ENCODE data around the gene WNT6.
"Not testable (repeated sequence)": the region's sequence is repeated elsewhere in the genome, so short reads cannot be mapped to it uniquely, and the experiment has no call there.

WNT6 gene

GRCh38 chr2:218830526-218831306 is 28.9 kb upstream of the WNT6 start:
- no peak overlapping the region for H3K9ac ChIP-seq (ENCODE audit: low read length)

DNA sequence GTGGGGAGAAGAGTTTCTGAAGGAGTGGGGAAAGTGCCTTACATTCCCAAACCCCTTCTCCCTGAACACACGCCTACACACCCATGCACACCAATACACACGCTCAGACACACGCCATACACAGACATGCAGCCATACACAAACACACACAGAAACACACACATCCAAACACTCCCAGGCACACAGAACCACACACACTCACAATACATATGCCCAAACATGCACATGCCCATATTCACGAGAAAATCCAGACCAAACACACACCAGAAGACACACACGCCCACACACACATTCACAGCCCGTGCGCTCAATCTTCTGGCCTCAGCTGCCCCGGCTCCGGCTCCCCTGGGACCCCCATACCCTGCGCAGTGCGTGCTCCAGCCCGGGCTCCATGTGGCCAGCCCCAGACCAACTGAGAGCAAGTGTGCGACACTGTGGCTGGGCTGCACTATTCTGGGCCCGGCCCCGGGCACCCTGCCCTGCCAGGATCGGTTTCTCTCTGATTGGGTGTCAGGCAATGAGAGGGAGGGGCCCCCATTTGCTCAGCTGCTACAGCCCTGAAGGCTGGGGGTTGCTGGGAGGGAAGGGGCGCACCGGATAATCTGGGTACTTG is 28.1 kb upstream of the WNT6 start, which contains the start of gene PRKAG3:
PRKAG3 (minus strand) TSS at position 426 of the 613 bp plus-strand sequence.
- no peak within 1 kb of the TSS for H3K9ac ChIP-seq (ENCODE audit: low read length)
- H3K36me3 ChIP-seq (ENCODE audit: control insufficient read depth, insufficient read depth, low read length), result no peaks in the 10 kb centered on the region
- no peaks in the 10 kb centered on the region; the same call in 1 of the 2 replicates for H3K4me1 ChIP-seq (ENCODE audit: control insufficient read depth, insufficient read depth, low read length)
- no peak within 1 kb of the TSS for H3K4me3 ChIP-seq (ENCODE audit: low read depth, low read length)
- no peak within 1 kb of the TSS for H3K27ac ChIP-seq (ENCODE audit: low read depth, low read length)
- H3K9me3 ChIP-seq (ENCODE audit: control insufficient read depth, insufficient read depth, low read depth, low read length), result no peaks in the 10 kb centered on the region
- peaks cover 13% of the 10 kb centered on the region; the same call in 1 of the 2 replicates for H3K27me3 ChIP-seq (ENCODE audit: control insufficient read depth, insufficient read depth, low read length)

More at GRCh38 chr2:218830526-218831306, 28.9 kb upstream of the WNT6 start:
- Histone ChIP-seq H3K27ac (ENCODE audit: low read depth, low read length) (no peak overlapping the region), H3K4me3 (ENCODE audit: low read depth, low read length) (no peak overlapping the region), H3K4me1 (ENCODE audit: control insufficient read depth, insufficient read depth, low read length) (no peaks in the 10 kb centered on the region; the same call in 1 of the 2 replicates), H3K9me3 (ENCODE audit: control insufficient read depth, insufficient read depth, low read depth, low read length) (no peaks in the 10 kb centered on the region), H3K36me3 (ENCODE audit: control insufficient read depth, insufficient read depth, low read length) (no peaks in the 10 kb centered on the region), H3K27me3 (ENCODE audit: control insufficient read depth, insufficient read depth, low read length) (peaks cover 13% of the 10 kb centered on the region; the same call in 1 of the 2 replicates)

- H3K27ac ChIP-seq (ENCODE audit: low read depth, low read length), result no peak overlapping the region
- no peak overlapping the region for H3K4me3 ChIP-seq (ENCODE audit: low read depth, low read length)
- no peaks in the 10 kb centered on the region; the same call in 1 of the 2 replicates for H3K4me1 ChIP-seq (ENCODE audit: control insufficient read depth, insufficient read depth, low read length)
- no peak overlapping the region for H3K9ac ChIP-seq (ENCODE audit: low read length)
- H3K27me3 ChIP-seq (ENCODE audit: control insufficient read depth, insufficient read depth, low read length), result peaks cover 13% of the 10 kb centered on the region; the same call in 1 of the 2 replicates
- H3K9me3 ChIP-seq (ENCODE audit: control insufficient read depth, insufficient read depth, low read depth, low read length), result no peaks in the 10 kb centered on the region
- H3K36me3 ChIP-seq (ENCODE audit: control insufficient read depth, insufficient read depth, low read length), result no peaks in the 10 kb centered on the region
Observed at GRCh38 chr2:218832081-218832480, 27.5 kb upstream of the WNT6 start.

- Histone ChIP-seq H3K9me3 (ENCODE audit: control insufficient read depth, insufficient read depth, low read depth, low read length) (no peaks in the 10 kb centered on the region), H3K27ac (ENCODE audit: low read depth, low read length) (no peak overlapping the region), H3K27me3 (ENCODE audit: control insufficient read depth, insufficient read depth, low read length) (peaks cover 13% of the 10 kb centered on the region; the same call in 1 of the 2 replicates), H3K4me3 (ENCODE audit: low read depth, low read length) (no peak overlapping the region), H3K4me1 (ENCODE audit: control insufficient read depth, insufficient read depth, low read length) (no peaks in the 10 kb centered on the region; the same call in 1 of the 2 replicates), H3K9ac (ENCODE audit: low read length) (no peak overlapping the region), H3K36me3 (ENCODE audit: control insufficient read depth, insufficient read depth, low read length) (no peaks in the 10 kb centered on the region)
Observed at GRCh38 chr2:218832520-218832919, 27.1 kb upstream of the WNT6 start.

GRCh38 chr2:218833023-218833609 is 26.5 kb upstream of the WNT6 start:
- no peak overlapping the region for H3K27ac ChIP-seq (ENCODE audit: low read depth, low read length)
- H3K9me3 ChIP-seq (ENCODE audit: control insufficient read depth, insufficient read depth, low read depth, low read length), result no peaks in the 10 kb centered on the region
- H3K4me1 ChIP-seq (ENCODE audit: control insufficient read depth, insufficient read depth, low read length), result no peaks in the 10 kb centered on the region; the same call in 1 of the 2 replicates
- H3K9ac ChIP-seq (ENCODE audit: low read length), result no peak overlapping the region
- H3K4me3 ChIP-seq (ENCODE audit: low read depth, low read length), result no peak overlapping the region
- H3K27me3 ChIP-seq (ENCODE audit: control insufficient read depth, insufficient read depth, low read length), result peaks cover 13% of the 10 kb centered on the region; the same call in 1 of the 2 replicates
- H3K36me3 ChIP-seq (ENCODE audit: control insufficient read depth, insufficient read depth, low read length), result no peaks in the 10 kb centered on the region

- no peaks in the 10 kb centered on the region; the same call in 1 of the 2 replicates for H3K4me1 ChIP-seq (ENCODE audit: control insufficient read depth, insufficient read depth, low read length)
- H3K27ac ChIP-seq (ENCODE audit: low read depth, low read length), result no peak overlapping the region
- H3K9me3 ChIP-seq (ENCODE audit: control insufficient read depth, insufficient read depth, low read depth, low read length), result no peaks in the 10 kb centered on the region
- H3K27me3 ChIP-seq (ENCODE audit: control insufficient read depth, insufficient read depth, low read length), result peaks cover 15% of the 10 kb centered on the region; the same call in 1 of the 2 replicates
- H3K36me3 ChIP-seq (ENCODE audit: control insufficient read depth, insufficient read depth, low read length), result no peaks in the 10 kb centered on the region
- no peak overlapping the region for H3K4me3 ChIP-seq (ENCODE audit: low read depth, low read length)
- H3K9ac ChIP-seq (ENCODE audit: low read length), result no peak overlapping the region
Observed at GRCh38 chr2:218834685-218835084, 24.9 kb upstream of the WNT6 start.

GRCh38 chr2:218837495-218837894 is 22.1 kb upstream of the WNT6 start:
- no peak overlapping the region for H3K4me3 ChIP-seq (ENCODE audit: low read depth, low read length)
- H3K9me3 ChIP-seq (ENCODE audit: control insufficient read depth, insufficient read depth, low read depth, low read length), result no peaks in the 10 kb centered on the region
- no peaks in the 10 kb centered on the region; the same call in 1 of the 2 replicates for H3K4me1 ChIP-seq (ENCODE audit: control insufficient read depth, insufficient read depth, low read length)
- no peak overlapping the region for H3K27ac ChIP-seq (ENCODE audit: low read depth, low read length)
- H3K36me3 ChIP-seq (ENCODE audit: control insufficient read depth, insufficient read depth, low read length), result no peaks in the 10 kb centered on the region
- peaks cover 9% of the 10 kb centered on the region; the same call in 1 of the 2 replicates for H3K27me3 ChIP-seq (ENCODE audit: control insufficient read depth, insufficient read depth, low read length)
- no peak overlapping the region for H3K9ac ChIP-seq (ENCODE audit: low read length)

DNA sequence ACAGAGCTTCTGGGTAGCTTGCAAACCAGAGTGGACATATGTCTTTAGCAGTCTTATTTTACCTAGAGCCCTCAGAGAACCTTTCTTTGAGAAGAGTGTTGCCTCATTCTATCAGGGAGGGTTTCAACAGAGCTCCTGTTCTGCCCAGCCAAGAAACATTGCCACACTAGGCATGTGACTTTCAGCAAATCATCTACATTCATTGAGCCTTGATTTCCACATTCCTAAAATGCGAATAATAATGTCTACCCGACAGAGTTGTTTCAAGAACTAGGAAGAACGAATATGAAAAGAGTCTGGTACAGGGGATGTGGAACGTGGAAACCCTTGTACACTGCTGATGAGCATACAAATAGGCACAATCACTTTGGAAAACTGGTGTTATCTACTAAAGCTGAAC is 20.2 kb upstream of the WNT6 start:
- Histone ChIP-seq H3K9me3 (ENCODE audit: control insufficient read depth, insufficient read depth, low read depth, low read length) (peaks cover 4% of the 10 kb centered on the region; the same call in 1 of the 2 replicates), H3K36me3 (ENCODE audit: control insufficient read depth, insufficient read depth, low read length) (no peaks in the 10 kb centered on the region), H3K27me3 (ENCODE audit: control insufficient read depth, insufficient read depth, low read length) (peaks cover 9% of the 10 kb centered on the region; the same call in 1 of the 2 replicates), H3K27ac (ENCODE audit: low read depth, low read length) (no peak overlapping the region), H3K4me3 (ENCODE audit: low read depth, low read length) (no peak overlapping the region), H3K4me1 (ENCODE audit: control insufficient read depth, insufficient read depth, low read length) (no peaks in the 10 kb centered on the region), H3K9ac (ENCODE audit: low read length) (no peak overlapping the region)

DNA sequence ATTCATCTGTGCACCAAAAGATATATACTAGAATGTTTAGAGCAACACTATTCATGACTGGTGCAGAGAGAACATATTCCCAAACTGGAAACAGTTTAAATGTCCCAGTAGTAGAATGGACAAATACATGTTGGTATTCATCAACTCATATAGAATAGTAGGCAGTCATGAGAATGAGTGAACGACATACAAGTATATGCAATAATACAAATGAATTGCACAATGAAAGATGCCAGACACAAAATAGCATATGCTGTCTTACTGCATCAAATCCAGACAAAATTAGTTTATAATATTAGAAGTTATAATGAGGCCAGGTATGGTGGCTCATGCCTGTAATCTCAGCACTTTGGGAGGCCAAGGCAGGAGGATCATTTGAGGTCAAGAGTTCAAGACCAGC is 19.7 kb upstream of the WNT6 start:
- H3K4me1 ChIP-seq (ENCODE audit: control insufficient read depth, insufficient read depth, low read length), result no peaks in the 10 kb centered on the region
- H3K27me3 ChIP-seq (ENCODE audit: control insufficient read depth, insufficient read depth, low read length), result peaks cover 9% of the 10 kb centered on the region; the same call in 1 of the 2 replicates

DNA sequence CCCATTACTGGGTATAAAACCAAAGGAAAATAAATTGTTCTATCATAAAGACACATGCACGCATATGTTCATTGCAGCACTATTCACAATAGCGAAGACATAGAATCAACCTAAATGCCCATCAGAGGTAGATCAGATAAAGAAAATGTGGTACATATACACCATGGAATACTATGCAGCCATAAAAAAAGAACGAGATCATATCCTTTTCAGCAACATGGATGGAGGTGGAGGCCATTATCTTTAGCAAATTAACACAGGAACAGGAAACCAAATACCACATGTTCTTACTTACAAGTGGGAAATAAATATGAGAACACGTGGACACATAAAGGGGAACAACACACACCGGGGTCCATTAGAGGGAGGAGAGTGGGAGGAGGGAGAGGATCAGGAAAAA is 15.3 kb upstream of the WNT6 start:
- not testable (repeated sequence) for H3K9ac ChIP-seq (ENCODE audit: low read length); H3K27ac ChIP-seq (ENCODE audit: low read depth, low read length); H3K4me3 ChIP-seq (ENCODE audit: low read depth, low read length); H3K27me3 ChIP-seq (ENCODE audit: control insufficient read depth, insufficient read depth, low read length); H3K36me3 ChIP-seq (ENCODE audit: control insufficient read depth, insufficient read depth, low read length); H3K4me1 ChIP-seq (ENCODE audit: control insufficient read depth, insufficient read depth, low read length)
- peaks cover 15% of the 10 kb centered on the region; the same call in 1 of the 2 replicates for H3K9me3 ChIP-seq (ENCODE audit: control insufficient read depth, insufficient read depth, low read depth, low read length)

More for the DNA sequence above, 19.7 kb upstream of the WNT6 start:
- Histone ChIP-seq H3K27ac (ENCODE audit: low read depth, low read length) (no peak overlapping the region), H3K36me3 (ENCODE audit: control insufficient read depth, insufficient read depth, low read length) (no peaks in the 10 kb centered on the region), H3K4me3 (ENCODE audit: low read depth, low read length) (no peak overlapping the region), H3K9ac (ENCODE audit: low read length) (no peak overlapping the region), H3K9me3 (ENCODE audit: control insufficient read depth, insufficient read depth, low read depth, low read length) (peaks cover 9% of the 10 kb centered on the region; the same call in 1 of the 2 replicates)
